Neural progenitor cell (in vitro differentiated cells): ENCODE data around the gene SOX21.

Source experiments
- CTCF ChIP-seq: fragments of 200-600 bp; sonication (generic); IDR thresholded peaks from 2 replicates; pipeline ENCODE4 v1.5.1; 2017; ENCODE audit warnings: antibody characterized with exemption, mild to moderate bottlenecking
- EZH2 ChIP-seq: fragments of 200-600 bp; sonication (generic); IDR thresholded peaks from 2 replicates; pipeline ENCODE4 v1.6.1; 2017; ENCODE audit warnings: antibody characterized with exemption, mild to moderate bottlenecking, moderate library complexity
- EZH2phosphoT487 ChIP-seq: fragments of 200-600 bp; sonication (generic); IDR thresholded peaks from 2 replicates; pipeline ENCODE4 v1.6.1; 2017; ENCODE audit warnings: antibody characterized with exemption

GRCh38 chr13:94696171-94696570 is 16.2 kb downstream of the SOX21 start:
- no peak for TF ChIP-seq EZH2
- TF ChIP-seq CTCF = no peak
- no peak for TF ChIP-seq EZH2phosphoT487
